Trophoblast cell (in vitro differentiated cells and primary cell): ENCODE measurements around the gene PCNT.

Experiments
- DNase-seq, 2 donors: peaks; one replicate each; pipeline ENCODE4 v3.0.0-alpha.2; 2016
- H2AFZ ChIP-seq: 2 replicates; pipeline ENCODE4 v1.6.1; 2013; ENCODE audit warnings: low read length, moderate library complexity, mild to moderate bottlenecking; ENCODE audit not compliant: insufficient read depth, poor library complexity
- H2AK5ac ChIP-seq: 2 replicates; pipeline ENCODE4 v1.6.1; 2013; ENCODE audit warnings: mild to moderate bottlenecking, low read length
- H2BK120ac ChIP-seq: 2 replicates; pipeline ENCODE4 v1.6.1; 2013; ENCODE audit warnings: low read length, mild to moderate bottlenecking, moderate library complexity; ENCODE audit not compliant: insufficient read depth, poor library complexity
- H2BK12ac ChIP-seq: 2 replicates; pipeline ENCODE4 v1.6.1; 2013; ENCODE audit warnings: mild to moderate bottlenecking, low read length, moderate library complexity
- H2BK5ac ChIP-seq: 2 replicates; pipeline ENCODE4 v1.6.1; 2013; ENCODE audit warnings: low read length, low read depth, moderate library complexity, mild to moderate bottlenecking; ENCODE audit not compliant: poor library complexity
- H3K14ac ChIP-seq: 2 replicates; pipeline ENCODE4 v1.6.1; 2013; ENCODE audit warnings: mild to moderate bottlenecking, low read length
- H3K18ac ChIP-seq: 2 replicates; pipeline ENCODE4 v1.6.1; 2013; ENCODE audit warnings: mild to moderate bottlenecking, low read length
- H3K23ac ChIP-seq: 2 replicates; pipeline ENCODE4 v1.6.1; 2013; ENCODE audit warnings: low read length
- H3K27ac ChIP-seq: 2 replicates; pipeline ENCODE4 v1.5.1; 2013; ENCODE audit warnings: low read depth, mild to moderate bottlenecking, inconsistent platforms, low read length, moderate library complexity
- H3K27me3 ChIP-seq: 2 replicates; pipeline ENCODE4 v1.6.1; 2013; ENCODE audit warnings: inconsistent platforms, mild to moderate bottlenecking, low read length, moderate library complexity; ENCODE audit not compliant: insufficient read depth
- H3K36me3 ChIP-seq, 2 experiments: 1 replicate in 1 of 2; 2 replicates in 1 of 2; pipeline ENCODE4 v1.6.1; 2013; ENCODE audit warnings: low read length in 2 of 2, mild to moderate bottlenecking in 2 of 2, moderate library complexity in 1 of 2; ENCODE audit not compliant: insufficient read depth in 2 of 2, control insufficient read depth in 1 of 2
- H3K4ac ChIP-seq: 2 replicates; pipeline ENCODE4 v1.6.1; 2013; ENCODE audit warnings: low read depth, mild to moderate bottlenecking, low read length, moderate library complexity
- H3K4me1 ChIP-seq, 2 experiments: 1 replicate in 1 of 2; 2 replicates in 1 of 2; pipeline ENCODE4 v1.6.1; 2013; ENCODE audit warnings: low read length in 2 of 2, mild to moderate bottlenecking in 2 of 2, moderate library complexity in 1 of 2; ENCODE audit not compliant: insufficient read depth in 2 of 2, control insufficient read depth in 1 of 2
- H3K4me2 ChIP-seq: 2 replicates; pipeline ENCODE4 v1.6.1; 2013; ENCODE audit warnings: inconsistent platforms, mild to moderate bottlenecking, low read length, moderate library complexity
- H3K4me3 ChIP-seq: 2 replicates; pipeline ENCODE4 v1.5.1; 2013; ENCODE audit warnings: mild to moderate bottlenecking, low read depth, low read length, inconsistent platforms
- H3K79me1 ChIP-seq: one replicate; pipeline ENCODE4 v1.6.1; 2013; ENCODE audit warnings: low read length
- H3K79me2 ChIP-seq: 2 replicates; pipeline ENCODE4 v1.6.1; 2013; ENCODE audit warnings: low read length, mild to moderate bottlenecking; ENCODE audit not compliant: control insufficient read depth, insufficient read depth, poor library complexity
- H3K9ac ChIP-seq: 2 replicates; pipeline ENCODE4 v1.6.1; 2013; ENCODE audit warnings: mild to moderate bottlenecking, low read length
- H3K9me3 ChIP-seq: 2 replicates; pipeline ENCODE4 v1.6.1; 2013; ENCODE audit warnings: low read depth, mild to moderate bottlenecking, control low read depth, inconsistent platforms, low read length; ENCODE audit not compliant: insufficient read depth
- H4K12ac ChIP-seq: 2 replicates; pipeline ENCODE4 v1.6.1; 2013; ENCODE audit warnings: low read depth, mild to moderate bottlenecking, low read length, moderate library complexity
- H4K8ac ChIP-seq: 2 replicates; pipeline ENCODE4 v1.6.1; 2013; ENCODE audit warnings: low read depth, mild to moderate bottlenecking, low read length, moderate library complexity
- H4K91ac ChIP-seq: one replicate; pipeline ENCODE4 v1.6.1; 2013; ENCODE audit warnings: low read depth, mild to moderate bottlenecking, low read length, moderate library complexity
- WGBS: extraction: QIAGEN DNeasy Blood & Tissue Kit; methylation state at CpG from one replicate; pipeline ENCODE4 v1.1.7; 2013; ENCODE audit warnings: missing lambda C conversion rate; ENCODE audit not compliant: insufficient read length, insufficient coverage; ENCODE audit errors: extremely low coverage; 5-methylcytosine and 5-hydroxymethylcytosine counted together

PCNT gene

GRCh38 chr21:46328151-46328550 lies 4.2 kb downstream of the PCNT start:
- Histone ChIP-seq H3K14ac (no peak overlapping the region), H3K4me3 (no peak overlapping the region), H3K9me3 (no peaks in the 10 kb centered on the region), H3K18ac (no peak overlapping the region), H3K79me1 (peaks cover 13% of the 10 kb centered on the region), H2AK5ac (no peak overlapping the region), H3K4me2 (no peak overlapping the region), H2BK120ac (no peak overlapping the region), H4K91ac (no peak overlapping the region), H2BK12ac (no peak overlapping the region), H3K23ac (no peak overlapping the region), H3K9ac (no peak overlapping the region), H4K8ac (no peak overlapping the region), H3K79me2 (peaks cover 13% of the 10 kb centered on the region), H3K27ac (no peak overlapping the region), H3K36me3 (peaks cover 10 to 23% of the 10 kb centered on the region in 2 experiments), H2BK5ac (no peak overlapping the region), H3K4ac (peak overlapping the region; percentile 12), H3K27me3 (no peaks in the 10 kb centered on the region), H4K12ac (no peak overlapping the region), H2AFZ (no peak overlapping the region), H3K4me1 (peaks cover 7 to 9% of the 10 kb centered on the region in 2 experiments)
- no CpG with 5 or more reads among the region's 5 CpGs for WGBS
- no peak for DNase-seq

- Histone ChIP-seq H3K4me2 (no peak overlapping the region), H2AK5ac (no peak overlapping the region), H2BK120ac (no peak overlapping the region), H3K18ac (no peak overlapping the region), H3K4me1 (peaks cover 7 to 9% of the 10 kb centered on the region in 2 experiments), H2BK5ac (no peak overlapping the region), H3K14ac (no peak overlapping the region), H3K79me2 (peaks cover 3% of the 10 kb centered on the region), H3K27me3 (no peaks in the 10 kb centered on the region), H3K4me3 (no peak overlapping the region), H3K4ac (no peak overlapping the region), H3K9ac (no peak overlapping the region), H3K79me1 (peaks cover 3% of the 10 kb centered on the region), H4K12ac (no peak overlapping the region), H4K8ac (no peak overlapping the region), H2AFZ (no peak overlapping the region), H4K91ac (no peak overlapping the region), H3K9me3 (no peaks in the 10 kb centered on the region), H2BK12ac (no peak overlapping the region), H3K36me3 (peaks cover 14 to 31% of the 10 kb centered on the region in 2 experiments), H3K27ac (no peak overlapping the region), H3K23ac (no peak overlapping the region)
- no CpG with 5 or more reads among the region's 2 CpGs for WGBS
- peak; percentile 64 to 83 for DNase-seq
These were observed 5.8 kb downstream of the PCNT start for GRCh38 chr21:46329796-46330195.

- peaks cover 4 to 5% of the 10 kb centered on the region in 2 experiments for H3K4me1 ChIP-seq
- no peak overlapping the region for H4K91ac ChIP-seq
- H3K23ac ChIP-seq: no peak overlapping the region
- H3K18ac ChIP-seq: no peak overlapping the region
- H2AFZ ChIP-seq: no peak overlapping the region
- no peak for DNase-seq
- no peak overlapping the region for H3K4me3 ChIP-seq
- H4K8ac ChIP-seq: no peak overlapping the region
- no peaks in the 10 kb centered on the region for H3K79me1 ChIP-seq
- no peak overlapping the region for H3K4me2 ChIP-seq
- H3K79me2 ChIP-seq: no peaks in the 10 kb centered on the region
- no peak overlapping the region for H2AK5ac ChIP-seq
- H3K14ac ChIP-seq: no peak overlapping the region
- no CpG with 5 or more reads among the region's 12 CpGs for WGBS
- no peak overlapping the region for H3K4ac ChIP-seq
- no peaks in the 10 kb centered on the region for H3K27me3 ChIP-seq
- H2BK120ac ChIP-seq: no peak overlapping the region
- no peak overlapping the region for H2BK5ac ChIP-seq
- no peak overlapping the region for H3K27ac ChIP-seq
- H2BK12ac ChIP-seq: no peak overlapping the region
- H4K12ac ChIP-seq: no peak overlapping the region
- H3K9me3 ChIP-seq: no peaks in the 10 kb centered on the region
- peaks cover 31 to 41% of the 10 kb centered on the region in 2 experiments for H3K36me3 ChIP-seq
- H3K9ac ChIP-seq: no peak overlapping the region
These were observed 10.6 kb downstream of the PCNT start for GRCh38 chr21:46334351-46335140.

GRCh38 chr21:46336603-46337002 lies 12.6 kb downstream of the PCNT start:
- Histone ChIP-seq H3K14ac (no peak overlapping the region), H2AFZ (no peak overlapping the region), H3K4me3 (no peak overlapping the region), H3K27me3 (no peaks in the 10 kb centered on the region), H3K27ac (no peak overlapping the region), H2AK5ac (no peak overlapping the region), H3K9ac (no peak overlapping the region), H3K79me2 (no peaks in the 10 kb centered on the region), H2BK12ac (no peak overlapping the region), H3K4me2 (no peak overlapping the region), H2BK120ac (no peak overlapping the region), H2BK5ac (no peak overlapping the region), H3K79me1 (no peaks in the 10 kb centered on the region), H4K12ac (no peak overlapping the region), H3K9me3 (no peaks in the 10 kb centered on the region), H3K23ac (no peak overlapping the region), H3K18ac (no peak overlapping the region), H3K4me1 (no peaks in the 10 kb centered on the region), H3K36me3 (peaks cover 27 to 38% of the 10 kb centered on the region in 2 experiments), H4K91ac (no peak overlapping the region), H4K8ac (no peak overlapping the region), H3K4ac (no peak overlapping the region)
- DNase-seq: no peak
- no CpG with 5 or more reads among the region's 3 CpGs for WGBS
